SIG-M5 (cell line): ENCODE data around the gene MRPS24.
A peak's percentile ranks its signal among the peaks of the same experiment; 100 is the strongest.

ENCODE experiments used
- DNase-seq: peaks from one replicate; lab custom pipeline; 2025; lab: John Stamatoyannopoulos, UW

MRPS24 gene

DNA sequence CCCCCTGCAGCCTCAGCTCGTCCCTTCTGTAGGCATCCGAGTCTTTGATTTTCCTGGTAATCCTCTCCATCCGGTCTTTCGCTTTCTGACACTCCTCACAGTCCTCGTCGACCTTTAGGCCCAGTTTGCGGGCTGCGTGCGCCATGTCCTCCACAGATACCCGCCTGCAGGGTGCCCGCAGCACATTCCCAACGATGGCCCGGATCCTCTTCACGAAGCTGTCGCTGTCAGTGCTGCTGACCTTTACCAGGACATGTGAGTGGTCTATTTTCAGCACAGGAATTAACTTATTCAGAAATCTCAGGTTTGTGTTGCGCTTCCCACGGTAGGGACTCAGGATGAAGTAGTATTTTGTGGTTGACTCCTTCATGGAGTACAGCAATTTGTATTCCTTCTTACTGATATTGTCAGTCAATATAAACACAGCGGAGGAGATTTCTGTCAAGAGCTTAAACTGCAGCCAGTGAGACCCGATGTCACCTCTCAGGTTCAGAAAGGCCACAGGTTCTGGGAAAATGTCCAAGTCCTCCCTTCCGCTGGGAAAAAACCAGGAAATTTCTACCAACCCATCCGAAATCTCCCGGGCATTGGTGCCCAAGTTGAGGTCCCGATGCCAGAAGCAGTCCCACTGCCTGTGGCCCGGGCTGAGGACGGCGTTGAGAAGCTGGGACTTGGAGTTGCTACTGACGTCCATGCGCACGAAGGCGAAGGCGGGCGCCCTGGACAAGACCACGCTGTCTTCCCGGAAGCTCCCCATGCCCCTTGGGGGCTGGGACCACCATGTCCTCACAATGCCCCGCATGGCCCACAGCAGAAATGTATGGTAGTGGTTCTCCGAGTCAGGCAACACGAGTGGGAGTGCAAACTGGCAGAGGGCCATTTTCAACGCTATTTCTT lies 8.9 kb upstream of the MRPS24 start:
- no peak for DNase-seq

DNA sequence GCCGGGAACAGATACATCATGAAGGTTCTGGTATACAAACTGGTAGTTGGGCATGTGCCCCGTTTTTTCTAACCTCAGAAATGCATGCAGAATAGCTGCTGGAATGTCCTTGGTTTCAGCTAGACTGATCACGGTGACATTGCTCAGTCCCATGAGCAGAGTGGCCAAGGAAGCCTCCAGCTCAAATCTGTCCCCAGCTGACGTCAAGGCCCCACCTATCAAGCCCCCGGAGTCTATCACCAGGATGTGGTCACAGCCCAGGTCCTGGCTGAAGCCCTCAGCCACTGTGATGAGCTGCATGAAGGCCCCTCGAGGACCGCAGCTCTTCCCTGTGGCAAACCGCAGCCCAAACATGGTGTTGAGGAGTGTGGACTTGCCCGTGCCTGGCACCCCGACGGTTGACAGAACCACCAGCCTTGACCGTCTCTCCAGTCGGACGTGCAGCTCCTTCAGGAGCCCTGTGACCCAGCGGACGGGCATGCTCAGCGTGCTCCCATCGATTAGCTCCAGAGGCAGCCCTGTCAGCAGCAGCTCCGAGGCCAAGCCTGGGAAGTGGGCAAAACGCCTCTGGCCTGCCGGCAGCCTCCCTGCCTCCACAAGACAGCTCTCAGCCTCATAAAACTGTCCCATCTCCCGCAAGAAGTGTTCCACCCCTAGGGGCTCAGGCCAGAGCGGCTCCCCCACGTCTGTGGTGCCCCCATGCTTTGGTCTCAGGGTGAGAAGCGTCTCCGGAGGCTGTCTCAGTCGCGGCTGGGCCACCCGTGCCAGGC lies 7.8 kb upstream of the MRPS24 start:
- no peak for DNase-seq

DNA sequence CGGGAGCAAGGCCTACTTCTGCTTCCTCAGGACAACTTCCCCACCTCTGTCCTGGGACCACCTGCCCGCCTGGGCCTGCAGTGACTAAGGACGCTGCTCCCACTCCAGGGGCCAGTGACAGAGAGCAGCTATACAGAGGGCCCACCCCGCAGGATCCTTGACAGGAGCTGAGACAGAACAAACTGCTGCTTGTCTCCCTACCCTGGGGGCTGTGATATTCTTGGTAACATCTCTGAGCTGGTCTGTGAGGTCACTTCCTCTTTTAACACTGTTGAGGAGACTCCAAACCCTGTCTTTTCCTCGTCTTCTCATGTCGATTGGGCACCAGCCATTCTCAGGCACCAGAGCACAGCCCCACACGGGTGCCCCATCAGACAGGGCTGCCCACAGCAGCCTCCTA lies 6.9 kb upstream of the MRPS24 start:
- peak; percentile 37 for DNase-seq

GRCh38 chr7:43873300-43873699 lies 4.0 kb upstream of the MRPS24 start:
- DNase-seq = no peak

DNA sequence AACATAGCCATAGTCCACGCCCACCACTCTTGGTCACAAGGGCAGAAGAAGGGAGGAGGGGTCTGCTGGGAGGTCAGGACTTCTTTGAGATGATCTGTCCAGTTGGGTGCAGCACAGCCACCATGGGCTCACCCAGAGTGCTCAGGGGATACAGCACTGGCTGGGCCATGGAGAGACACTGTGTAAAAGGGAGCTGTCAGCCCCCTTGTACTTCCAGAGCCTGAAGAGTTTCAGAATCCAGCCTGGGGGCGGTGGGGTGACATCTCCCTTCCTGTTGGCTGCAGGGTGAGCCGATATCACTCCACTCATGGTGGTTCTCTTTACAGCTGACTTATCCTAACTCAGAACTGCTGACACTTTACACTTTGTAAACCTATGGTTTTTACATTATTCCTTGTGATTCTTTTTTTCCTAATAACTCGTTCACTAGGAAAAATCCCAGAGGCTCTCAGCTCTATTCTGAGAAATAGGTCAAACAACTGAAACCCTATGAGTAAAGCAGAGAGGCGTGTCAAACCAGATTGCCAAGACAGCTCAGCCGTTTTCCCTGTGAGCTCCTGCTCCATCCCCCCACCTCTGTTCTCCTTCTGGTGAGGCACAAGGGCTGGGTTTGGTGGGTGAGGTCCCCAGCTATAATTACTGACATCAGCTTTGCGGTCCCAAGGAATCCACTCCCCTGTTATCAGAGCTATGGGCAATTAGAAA lies 3.2 kb upstream of the MRPS24 start:
- no peak for DNase-seq

DNA sequence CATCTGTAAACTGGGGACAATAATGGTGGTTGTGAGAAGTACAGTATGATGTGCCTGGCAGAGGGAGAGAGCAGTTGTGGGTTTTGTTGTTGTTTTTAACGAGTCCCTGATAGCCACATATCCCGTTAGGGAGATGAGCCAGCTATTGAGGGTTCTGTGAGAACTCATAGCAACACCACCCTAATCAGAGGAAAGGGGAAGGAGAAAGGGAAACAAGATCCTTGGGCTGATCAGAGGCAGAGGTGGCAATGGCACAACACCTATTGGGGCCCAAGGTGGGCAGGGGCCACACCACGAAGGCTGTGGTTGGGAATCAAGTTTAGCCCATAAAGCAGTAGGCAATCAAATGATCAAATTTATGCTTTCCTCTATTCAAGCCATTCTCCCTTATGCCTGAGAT lies 1.7 kb upstream of the MRPS24 start:
- no peak for DNase-seq

- no peak for DNase-seq
These were observed 999 bp upstream of the MRPS24 start for GRCh38 chr7:43870316-43870715.

DNA sequence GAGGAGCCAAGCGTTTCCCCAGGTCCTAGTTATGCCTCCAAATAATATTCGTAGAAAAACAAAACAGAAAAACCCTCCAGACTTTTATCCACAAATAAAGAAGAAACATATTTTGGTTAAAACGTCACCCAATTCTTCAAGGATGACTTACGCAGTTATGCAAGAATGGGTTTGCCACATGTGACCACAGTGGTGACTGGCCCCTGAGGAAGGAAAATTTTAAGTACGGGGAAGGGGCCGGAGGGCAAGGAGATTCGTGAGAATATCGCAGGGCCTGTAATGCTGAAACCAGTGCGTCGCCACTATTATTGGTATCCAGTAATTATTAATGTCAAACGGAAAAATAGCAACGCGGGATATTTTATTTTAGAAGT lies 537 bp upstream of the MRPS24 start:
- DNase-seq = no peak

GRCh38 chr7:43868681-43869005 lies 674 bp downstream of the MRPS24 start:
- no peak for DNase-seq

- DNase-seq = no peak
These were observed 1.1 kb downstream of the MRPS24 start for GRCh38 chr7:43868181-43868580.

DNA sequence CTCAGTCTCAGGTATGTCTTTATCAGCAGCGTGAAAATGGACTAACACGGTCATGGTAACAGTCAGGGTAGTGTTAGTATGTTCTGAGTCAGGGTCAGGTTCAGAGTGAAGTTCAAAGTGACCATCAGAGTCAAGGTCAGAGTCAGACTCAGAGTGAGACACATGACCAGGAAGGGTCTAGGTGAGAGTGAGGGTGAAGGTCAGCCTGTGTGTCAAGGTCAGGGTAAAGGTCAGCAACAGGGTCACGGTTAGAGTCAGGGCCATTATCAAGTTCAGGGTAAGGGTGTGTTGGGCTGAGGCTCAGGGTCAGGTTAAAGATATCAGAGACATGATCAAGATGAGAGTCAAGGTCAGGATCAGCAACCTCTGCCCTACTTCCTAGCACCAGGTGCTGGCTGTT lies 4.0 kb downstream of the MRPS24 start:
- DNase-seq = no peak

- DNase-seq = no peak
These were observed 5.2 kb downstream of the MRPS24 start for GRCh38 chr7:43864126-43864525.

DNA sequence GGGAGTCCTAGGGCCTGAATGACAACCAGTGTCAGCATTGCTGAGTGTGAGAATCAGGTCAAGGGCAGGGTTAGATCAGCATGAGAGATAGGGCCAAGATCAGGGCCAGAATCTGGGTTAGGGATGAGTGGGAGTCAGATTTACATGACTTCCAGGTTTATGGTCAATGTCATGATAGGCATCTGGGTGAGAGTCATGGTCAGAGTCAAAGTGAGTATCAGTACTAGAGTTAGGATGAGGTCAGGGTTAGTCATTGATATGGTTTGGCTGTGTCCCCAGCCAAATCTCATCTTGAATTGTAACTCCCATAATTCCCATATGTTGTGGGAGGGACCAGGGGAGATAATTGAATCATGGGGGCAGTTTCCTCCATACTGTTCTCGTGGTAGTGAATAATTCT lies 12.3 kb downstream of the MRPS24 start:
- no peak for DNase-seq

DNA sequence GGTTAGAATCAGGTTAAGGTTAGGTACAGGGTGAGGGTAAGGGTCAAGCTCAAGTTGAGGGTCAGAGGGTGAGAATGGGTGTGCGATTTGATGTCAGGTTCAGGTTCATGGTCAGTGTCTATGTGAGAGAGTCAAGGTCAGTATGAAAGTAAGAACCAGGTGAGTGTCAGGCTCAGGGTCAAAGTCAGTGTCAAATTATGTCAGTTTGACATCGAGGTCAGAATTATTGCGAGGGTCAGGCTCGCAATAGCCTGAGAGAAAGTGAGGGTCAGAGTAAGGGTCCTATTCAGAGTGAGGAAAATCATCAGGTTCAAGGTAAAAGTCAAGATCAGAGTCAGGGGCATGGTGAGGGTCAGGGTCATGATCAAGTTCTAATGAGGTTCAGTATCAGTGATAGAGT lies 13.0 kb downstream of the MRPS24 start:
- DNase-seq = no peak

GRCh38 chr7:43855176-43855575 lies 14.1 kb downstream of the MRPS24 start:
- DNase-seq = no peak

- no peak for DNase-seq
These were observed 17.5 kb downstream of the MRPS24 start for GRCh38 chr7:43851805-43852204.

GRCh38 chr7:43850348-43851116 lies 18.8 kb downstream of the MRPS24 start:
- DNase-seq = no peak

DNA sequence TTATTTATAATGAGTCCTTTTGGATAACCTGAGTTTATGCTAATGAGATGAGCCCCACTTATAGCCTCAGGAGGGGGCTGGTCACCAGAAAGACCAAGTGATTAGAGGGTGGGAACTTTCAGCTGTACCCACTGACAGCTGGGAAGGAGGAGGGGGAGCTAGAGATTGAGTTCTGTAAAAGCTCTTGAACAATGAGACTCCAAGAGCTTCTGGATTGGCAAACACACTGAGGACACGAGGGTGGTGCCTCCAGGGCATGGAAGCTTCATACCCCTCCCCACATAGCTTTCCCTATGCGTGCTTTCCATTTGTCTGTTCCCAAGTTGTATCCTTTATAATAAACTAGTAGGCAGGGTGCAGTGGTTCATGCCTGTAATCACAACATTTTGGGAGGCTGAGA lies 20.3 kb downstream of the MRPS24 start:
- DNase-seq = no peak

DNA sequence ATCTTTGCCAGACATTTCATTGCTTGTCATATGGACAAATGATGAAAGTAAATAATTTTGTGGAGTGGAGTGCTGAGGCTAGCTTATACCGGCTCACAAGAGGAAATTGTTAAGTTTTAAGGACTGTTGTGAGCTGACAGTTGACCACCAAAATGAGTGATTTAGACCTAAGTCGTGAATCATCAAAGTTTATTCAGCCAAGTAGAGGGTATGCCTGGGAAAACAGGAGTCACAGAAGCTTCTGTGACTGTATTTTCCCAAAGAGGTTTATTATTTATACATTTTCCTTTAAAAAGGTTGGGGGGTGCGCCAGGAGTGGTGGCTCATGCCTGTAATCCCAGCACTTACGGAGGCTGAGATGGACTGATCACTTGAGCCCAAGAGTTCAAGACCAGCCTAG lies 21.8 kb downstream of the MRPS24 start:
- no peak for DNase-seq

- DNase-seq = no peak
These were observed 24.7 kb downstream of the MRPS24 start for GRCh38 chr7:43844662-43845061.

GRCh38 chr7:43844257-43844656 lies 25.1 kb downstream of the MRPS24 start:
- DNase-seq = no peak

GRCh38 chr7:43843296-43843695 lies 26.0 kb downstream of the MRPS24 start:
- no peak for DNase-seq
